OCI-LY1 (cell line): ENCODE data around the gene SLC10A1.

ENCODE experiments used
- H2AFZ ChIP-seq: fragments of 200-600 bp; sonication (generic), shearing (Covaris generic); 2 replicates; pipeline ENCODE4 v1.6.0; 2014; ENCODE audit warnings: antibody characterized with exemption, mild to moderate bottlenecking, low read length
- H3F3A ChIP-seq: fragments of 200-600 bp; sonication (generic), shearing (Covaris generic); 2 replicates; pipeline ENCODE4 v1.6.0; 2014; ENCODE audit warnings: mild to moderate bottlenecking, antibody characterized with exemption, low read length, moderate library complexity; ENCODE audit not compliant: insufficient read depth
- H3K27ac ChIP-seq: fragments of 200-600 bp; sonication (generic); 2 replicates; pipeline ENCODE4 v1.5.1; 2014; ENCODE audit warnings: low read length, mixed run types, mild to moderate bottlenecking, low read depth; ENCODE audit not compliant: poor library complexity, severe bottlenecking
- H3K27me3 ChIP-seq: fragments of 200-600 bp; sonication (generic); 2 replicates; pipeline ENCODE4 v1.6.0; 2014; ENCODE audit warnings: antibody characterized with exemption, mild to moderate bottlenecking, low read length, moderate library complexity; ENCODE audit not compliant: insufficient read depth
- H3K36me3 ChIP-seq: fragments of 200-600 bp; sonication (generic); 2 replicates; pipeline ENCODE4 v1.6.1; 2014; ENCODE audit warnings: mild to moderate bottlenecking, antibody characterized with exemption, low read length, moderate library complexity, mixed read lengths; ENCODE audit not compliant: insufficient read depth
- H3K4me1 ChIP-seq: fragments of 200-600 bp; sonication (generic); 2 replicates; pipeline ENCODE4 v1.5.1; 2014; ENCODE audit warnings: mild to moderate bottlenecking, low read length, moderate library complexity; ENCODE audit not compliant: insufficient read depth, severe bottlenecking
- H3K4me2 ChIP-seq: fragments of 200-600 bp; sonication (generic), shearing (Covaris generic); 2 replicates; pipeline ENCODE4 v1.6.1; 2014; ENCODE audit warnings: low read length
- H3K4me3 ChIP-seq: fragments of 200-600 bp; sonication (generic); 2 replicates; pipeline ENCODE4 v1.5.1; 2014; ENCODE audit warnings: low read length, low read depth, mild to moderate bottlenecking, mixed read lengths; ENCODE audit not compliant: poor library complexity, severe bottlenecking
- H3K79me2 ChIP-seq: fragments of 200-600 bp; shearing (Covaris generic); 2 replicates; pipeline ENCODE4 v1.6.1; 2016; ENCODE audit warnings: mixed run types, low read length, mixed read lengths; ENCODE audit not compliant: insufficient read depth
- H3K9ac ChIP-seq: fragments of 200-600 bp; sonication (generic), shearing (Covaris generic); 2 replicates; pipeline ENCODE4 v1.6.1; 2014; ENCODE audit warnings: mild to moderate bottlenecking, low read length, mixed read lengths
- H3K9me2 ChIP-seq: fragments of 200-600 bp; sonication (generic), shearing (Covaris generic); 2 replicates; pipeline ENCODE4 v1.6.1; 2014; ENCODE audit warnings: low read depth, mild to moderate bottlenecking, low read length, mixed read lengths
- H3K9me3 ChIP-seq: fragments of 200-600 bp; shearing (Covaris generic); 2 replicates; pipeline ENCODE4 v1.6.1; 2014; ENCODE audit warnings: low read length, mixed read lengths
- H4K20me1 ChIP-seq: fragments of 200-600 bp; sonication (generic), shearing (Covaris generic); 2 replicates; pipeline ENCODE4 v1.6.0; 2016; ENCODE audit warnings: mild to moderate bottlenecking, low read length; ENCODE audit not compliant: insufficient read depth
- CTCF ChIP-seq: fragments of 200-600 bp; sonication (generic), shearing (Covaris generic); IDR thresholded peaks from 2 replicates; pipeline ENCODE4 v1.5.1; 2017; ENCODE audit warnings: mild to moderate bottlenecking, antibody characterized with exemption, low read length, moderate library complexity, mixed read lengths
- EZH2 ChIP-seq: fragments of 200-600 bp; sonication (generic), shearing (Covaris generic); IDR thresholded peaks from 2 replicates; pipeline ENCODE4 v1.8.0; 2017; ENCODE audit warnings: borderline replicate concordance, mixed run types, mild to moderate bottlenecking, antibody characterized with exemption, low read length, moderate library complexity, mixed read lengths

The SLC10A1 gene

GRCh38 chr14:69763761-69764510, 33.1 kb downstream of the SLC10A1 start:
- Histone ChIP-seq H4K20me1 (peaks cover 5% of the 10 kb centered on the region; the same call in 1 of the 2 replicates), H3K36me3 (peaks cover 17% of the 10 kb centered on the region), H3K4me1 (peaks cover 20% of the 10 kb centered on the region), H2AFZ (no peak overlapping the region), H3K27me3 (no peaks in the 10 kb centered on the region), H3K4me3 (no peak overlapping the region), H3K27ac (no peak overlapping the region), H3K9me3 (no peaks in the 10 kb centered on the region), H3K79me2 (peaks cover 12% of the 10 kb centered on the region), H3F3A (no peaks in the 10 kb centered on the region), H3K9ac (no peak overlapping the region), H3K9me2 (no peaks in the 10 kb centered on the region), H3K4me2 (no peak overlapping the region)
- no peak for TF ChIP-seq CTCF
- TF ChIP-seq EZH2 = no peak

- H3F3A ChIP-seq = no peaks in the 10 kb centered on the region
- no peaks in the 10 kb centered on the region for H3K36me3 ChIP-seq
- H2AFZ ChIP-seq = no peak overlapping the region
- H3K9me3 ChIP-seq = no peaks in the 10 kb centered on the region
- H3K4me2 ChIP-seq = no peak overlapping the region
- no peaks in the 10 kb centered on the region for H3K9me2 ChIP-seq
- H3K4me1 ChIP-seq = peaks cover 1% of the 10 kb centered on the region
- no peaks in the 10 kb centered on the region for H3K27me3 ChIP-seq
- TF ChIP-seq CTCF = no peak
- TF ChIP-seq EZH2 = no peak
- H3K79me2 ChIP-seq = no peaks in the 10 kb centered on the region
- no peak overlapping the region for H3K27ac ChIP-seq
- H3K4me3 ChIP-seq = no peak overlapping the region
- no peaks in the 10 kb centered on the region for H4K20me1 ChIP-seq
- no peak overlapping the region for H3K9ac ChIP-seq
These were observed 36.2 kb downstream of the SLC10A1 start for GRCh38 chr14:69760810-69761209.

GRCh38 chr14:69756298-69756697, 40.7 kb downstream of the SLC10A1 start:
- H3K27me3 ChIP-seq = no peaks in the 10 kb centered on the region
- no peak overlapping the region for H2AFZ ChIP-seq
- no peaks in the 10 kb centered on the region for H3K9me2 ChIP-seq
- H3K36me3 ChIP-seq = no peaks in the 10 kb centered on the region
- H3K79me2 ChIP-seq = no peaks in the 10 kb centered on the region
- TF ChIP-seq EZH2 (no peak), CTCF (no peak)
- H3K27ac ChIP-seq = no peak overlapping the region
- no peaks in the 10 kb centered on the region for H3F3A ChIP-seq
- H3K9me3 ChIP-seq = no peaks in the 10 kb centered on the region
- H3K9ac ChIP-seq = no peak overlapping the region
- H3K4me1 ChIP-seq = peaks cover 6% of the 10 kb centered on the region
- H3K4me3 ChIP-seq = no peak overlapping the region
- H4K20me1 ChIP-seq = no peaks in the 10 kb centered on the region
- no peak overlapping the region for H3K4me2 ChIP-seq
